Natural killer cell (primary cell): Measurements from ENCODE around the gene FANCE. TPM values are rescaled to one million over a fixed set of nuclear protein-coding genes. Genes with fewer than 3 reads are reported as not detected.

Experiments used
- ATAC-seq, 3 donors: fragments of 150-1000 bp in 2 of 3; fragments of 200-7000 bp in 1 of 3; cut with Tn5 transposase; 1 replicate in 1 of 3; 2 replicates in 2 of 3; pipeline ENCODE4 v1.10.0; 2021; ENCODE audit warnings: mild to moderate bottlenecking in 2 of 3, moderate library complexity in 2 of 3
- DNase-seq, 2 donors: peaks; one replicate each; pipeline versions ENCODE4 v3.0.0 to v3.0.0-alpha.2; 2013 to 2021; ENCODE audit warnings: mixed read lengths in 1 of 2
- H3K27ac ChIP-seq: one replicate; pipeline ENCODE4 v1.5.1; 2013; ENCODE audit warnings: mild to moderate bottlenecking, low read length
- H3K27me3 ChIP-seq: one replicate; pipeline ENCODE4 v1.6.1; 2013; ENCODE audit warnings: low read length; ENCODE audit not compliant: control insufficient read depth, insufficient read depth
- H3K36me3 ChIP-seq: one replicate; pipeline ENCODE4 v1.6.1; 2013; ENCODE audit warnings: low read length; ENCODE audit not compliant: control insufficient read depth, insufficient read depth
- H3K4me1 ChIP-seq: one replicate; pipeline ENCODE4 v1.6.1; 2013; ENCODE audit warnings: low read length; ENCODE audit not compliant: control insufficient read depth, insufficient read depth
- H3K4me3 ChIP-seq: one replicate; pipeline ENCODE4 v1.5.1; 2013; ENCODE audit warnings: low read length
- H3K9me3 ChIP-seq: one replicate; pipeline ENCODE4 v1.6.1; 2013; ENCODE audit warnings: low read length; ENCODE audit not compliant: control insufficient read depth, insufficient read depth
- H3K27ac Mint-ChIP-seq, 2 donors: one replicate each; pipeline ENCODE4 v1.8.0; 2022; ENCODE audit warnings: mild to moderate bottlenecking in 2 of 2, mixed read lengths in 2 of 2, moderate library complexity in 1 of 2
- H3K27me3 Mint-ChIP-seq, 2 donors: one replicate each; pipeline ENCODE4 v1.8.0; 2022; ENCODE audit warnings: low read depth in 2 of 2, mixed read lengths in 2 of 2
- H3K36me3 Mint-ChIP-seq: one replicate; pipeline ENCODE4 v1.8.0; 2022; ENCODE audit warnings: mixed read lengths
- H3K4me1 Mint-ChIP-seq, 2 donors: one replicate each; pipeline ENCODE4 v1.8.0; 2022; ENCODE audit warnings: mixed read lengths in 2 of 2
- H3K4me3 Mint-ChIP-seq: one replicate; pipeline ENCODE4 v1.8.0; 2022; ENCODE audit warnings: mild to moderate bottlenecking, moderate library complexity, mixed read lengths
- H3K9me3 Mint-ChIP-seq, 2 donors: one replicate each; pipeline ENCODE4 v1.8.0; 2022; ENCODE audit warnings: mixed read lengths in 2 of 2
- WGBS: methylation state at CpG from one replicate; pipeline ENCODE4 v1.1.7; 2013; ENCODE audit warnings: missing lambda C conversion rate; ENCODE audit not compliant: insufficient coverage; 5-methylcytosine and 5-hydroxymethylcytosine counted together
- intact Hi-C: fragments of 100-400 bp; cut with micrococcal nuclease; formaldehyde crosslinking; loops from one replicate; pipeline ENCODE4 v1.14.2; 2022
- total RNA-seq, 4 donors: library from RNA; stranded (reverse); fragments of 120-200 nt in 1 of 4; gene quantifications; one replicate each; pipeline versions ENCODE4 v1.2.3 to v1.2.4, GENCODE V29; 2013 to 2022
- TF ChIP-seq, protein P1 (sequence below): fragments of 200-600 bp; IDR thresholded peaks from one replicate; pipeline ENCODE4 v1.8.0; 2022; ENCODE audit warnings: antibody characterized with exemption

The FANCE gene
- total RNA-seq, 3 donors from 2014 or later (not counting 1 experiment from before 2014, with no cell fraction given), result 2.2 to 3.2 (median 2.6) TPM

DNA sequence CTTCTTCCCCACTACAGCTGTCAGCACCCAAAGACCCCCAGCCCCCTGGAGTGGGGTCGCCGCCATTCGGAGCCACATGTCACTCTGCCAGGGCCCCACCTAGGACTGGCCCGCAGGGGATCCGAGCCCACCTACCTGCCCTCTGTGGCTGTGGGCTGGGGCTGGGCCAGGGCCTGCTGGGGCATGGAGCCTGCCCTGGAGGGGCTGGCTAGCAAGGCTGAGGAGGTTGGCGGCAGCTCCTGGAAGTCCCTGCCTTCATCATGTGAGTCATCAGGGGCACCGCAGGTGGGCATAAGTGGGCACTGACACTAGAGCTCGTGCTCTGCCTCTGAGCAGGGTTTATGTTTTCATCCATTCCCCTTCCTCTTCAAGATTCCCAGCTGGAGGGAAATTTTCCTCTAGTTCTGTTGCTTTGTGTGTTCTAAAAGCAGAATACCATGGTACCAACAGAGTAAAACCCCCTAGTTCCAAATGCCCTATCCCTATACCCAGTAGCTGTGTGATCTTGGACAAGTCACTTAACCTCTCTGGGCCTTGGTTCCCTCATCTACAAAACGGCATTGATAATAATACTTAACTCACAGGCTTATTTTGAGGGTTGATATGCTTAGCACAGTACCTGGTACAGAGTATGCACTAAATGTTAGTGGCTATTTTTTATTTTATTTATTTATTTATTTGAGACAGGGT lies 8.7 kb upstream of the FANCE start:
- Histone ChIP-seq H3K4me1 (peaks cover 7% of the 10 kb centered on the region), H3K27ac (no peak overlapping the region), H3K27me3 (no peaks in the 10 kb centered on the region), H3K36me3 (no peaks in the 10 kb centered on the region), H3K9me3 (no peaks in the 10 kb centered on the region), H3K4me3 (no peak overlapping the region)
- TF ChIP-seq, protein P1, sequence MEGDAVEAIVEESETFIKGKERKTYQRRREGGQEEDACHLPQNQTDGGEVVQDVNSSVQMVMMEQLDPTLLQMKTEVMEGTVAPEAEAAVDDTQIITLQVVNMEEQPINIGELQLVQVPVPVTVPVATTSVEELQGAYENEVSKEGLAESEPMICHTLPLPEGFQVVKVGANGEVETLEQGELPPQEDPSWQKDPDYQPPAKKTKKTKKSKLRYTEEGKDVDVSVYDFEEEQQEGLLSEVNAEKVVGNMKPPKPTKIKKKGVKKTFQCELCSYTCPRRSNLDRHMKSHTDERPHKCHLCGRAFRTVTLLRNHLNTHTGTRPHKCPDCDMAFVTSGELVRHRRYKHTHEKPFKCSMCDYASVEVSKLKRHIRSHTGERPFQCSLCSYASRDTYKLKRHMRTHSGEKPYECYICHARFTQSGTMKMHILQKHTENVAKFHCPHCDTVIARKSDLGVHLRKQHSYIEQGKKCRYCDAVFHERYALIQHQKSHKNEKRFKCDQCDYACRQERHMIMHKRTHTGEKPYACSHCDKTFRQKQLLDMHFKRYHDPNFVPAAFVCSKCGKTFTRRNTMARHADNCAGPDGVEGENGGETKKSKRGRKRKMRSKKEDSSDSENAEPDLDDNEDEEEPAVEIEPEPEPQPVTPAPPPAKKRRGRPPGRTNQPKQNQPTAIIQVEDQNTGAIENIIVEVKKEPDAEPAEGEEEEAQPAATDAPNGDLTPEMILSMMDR, result no peak
- 95% methylated on average over 9 of the region's 9 CpGs for WGBS
- DNase-seq, result no peak
- peaks cover 0 to 2% of the 10 kb centered on the region in 2 donors for H3K27me3 Mint-ChIP-seq
- H3K27ac Mint-ChIP-seq, result no peak overlapping the region
- ATAC-seq, result no peak
- peaks cover 0 to 6% of the 10 kb centered on the region in 2 donors for H3K4me1 Mint-ChIP-seq
- H3K9me3 Mint-ChIP-seq, result no peaks in the 10 kb centered on the region
- no peak overlapping the region for H3K4me3 Mint-ChIP-seq
- intact Hi-C loops, result no loop called here
- no peaks in the 10 kb centered on the region for H3K36me3 Mint-ChIP-seq

DNA sequence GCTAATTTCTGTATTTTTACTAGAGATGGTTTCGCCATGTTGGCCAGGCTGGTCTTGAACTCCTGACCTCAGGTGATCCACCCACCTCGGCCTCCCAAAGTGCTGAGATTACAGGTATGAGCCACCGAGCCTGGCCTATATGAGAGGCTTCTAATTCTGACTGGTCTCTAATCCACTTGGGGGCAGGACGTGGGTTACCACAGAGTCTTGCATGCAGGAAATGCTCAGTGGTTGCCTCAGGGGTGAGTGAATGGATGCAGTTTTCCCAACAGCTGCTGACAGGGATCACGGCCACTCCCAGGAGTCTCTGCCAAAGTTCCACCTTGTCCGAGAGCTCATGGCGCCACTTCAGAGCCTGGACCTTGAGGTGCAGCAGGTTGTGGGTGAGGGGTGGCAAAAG lies 6.4 kb upstream of the FANCE start:
- Mint-ChIP-seq H3K4me3 (no peak overlapping the region), H3K4me1 (peaks cover 6 to 12% of the 10 kb centered on the region in 2 donors), H3K27me3 (peaks cover 0 to 2% of the 10 kb centered on the region in 2 donors), H3K9me3 (no peaks in the 10 kb centered on the region), H3K27ac (no peak overlapping the region), H3K36me3 (no peaks in the 10 kb centered on the region)
- 58% methylated on average over 7 of the region's 7 CpGs for WGBS
- Histone ChIP-seq H3K27me3 (no peaks in the 10 kb centered on the region), H3K4me3 (no peak overlapping the region), H3K4me1 (peaks cover 7% of the 10 kb centered on the region), H3K36me3 (no peaks in the 10 kb centered on the region), H3K27ac (no peak overlapping the region), H3K9me3 (no peaks in the 10 kb centered on the region)
- ATAC-seq, result no peak
- TF ChIP-seq, protein P1, result no peak
- peak in 1 of 2 donors; percentile 22 for DNase-seq
- intact Hi-C loops, result no loop called here

DNA sequence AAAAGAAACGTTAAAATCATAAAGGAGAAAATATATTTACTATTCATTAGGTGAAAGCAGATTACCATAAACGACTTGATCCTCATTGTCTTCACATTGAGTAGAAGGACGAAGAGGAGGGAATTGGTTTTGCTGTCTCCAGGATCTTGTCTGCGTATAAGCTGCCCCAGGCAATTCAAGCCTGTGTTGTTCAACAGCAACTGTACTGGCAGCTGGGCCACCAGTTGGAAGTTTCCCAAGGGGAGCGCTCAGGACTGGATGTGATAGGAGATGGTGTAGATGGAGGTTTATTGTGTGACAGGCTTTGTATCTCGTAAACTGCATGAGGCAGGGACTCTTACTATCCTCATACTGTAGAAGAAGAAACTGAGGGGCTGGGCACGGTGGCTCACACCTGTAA lies 3.9 kb upstream of the FANCE start:
- Histone ChIP-seq H3K27ac (no peak overlapping the region), H3K4me1 (peaks cover 19% of the 10 kb centered on the region), H3K27me3 (no peaks in the 10 kb centered on the region), H3K4me3 (no peak overlapping the region), H3K36me3 (no peaks in the 10 kb centered on the region), H3K9me3 (no peaks in the 10 kb centered on the region)
- intact Hi-C loops, result no loop called here
- Mint-ChIP-seq H3K27ac (no peak overlapping the region), H3K9me3 (no peaks in the 10 kb centered on the region), H3K27me3 (peaks cover 0 to 2% of the 10 kb centered on the region in 2 donors), H3K4me1 (peaks cover 21 to 32% of the 10 kb centered on the region in 2 donors), H3K36me3 (no peaks in the 10 kb centered on the region), H3K4me3 (no peak overlapping the region)
- DNase-seq (no peak), ATAC-seq (no peak)
- TF ChIP-seq, protein P1, result no peak
- WGBS, result 92% methylated on average over 5 of the region's 7 CpGs
